ENCODE results near the gene DNASE2.

GRCh38 chr19:12888006-12888603 is 6.9 kb upstream of the DNASE2 start:
- TF ChIP-seq CTCF (IDR thresholded peaks at IDR 0.05; ENCODE audit: low read depth, low read length) (no peak), EZH2phosphoT487 (IDR thresholded peaks at IDR 0.05; ENCODE audit: low read depth) (no peak)

Measured in OCI-LY3 (cell line).